ACC112 (cell line): ENCODE data around the gene SEMA4A.
"Not testable (repeated sequence)": the region's sequence is repeated elsewhere in the genome, so short reads cannot be mapped to it uniquely, and the experiment has no call there.

ENCODE experiments used
- H2AFZ ChIP-seq: fragments of 200-600 bp; sonication (generic); one replicate; pipeline ENCODE4 v1.6.0; 2017; ENCODE audit warnings: antibody characterized with exemption, low read length; ENCODE audit not compliant: unreplicated experiment
- H3K27ac ChIP-seq: fragments of 200-600 bp; sonication (generic); 2 replicates; pipeline ENCODE4 v1.5.1; 2014; ENCODE audit warnings: low read depth, mild to moderate bottlenecking, antibody characterized with exemption, low read length, moderate library complexity
- H3K27me3 ChIP-seq: fragments of 200-600 bp; sonication (generic); 2 replicates; pipeline ENCODE4 v1.6.1; 2014; ENCODE audit warnings: mild to moderate bottlenecking, antibody characterized with exemption, low read length, moderate library complexity, mixed read lengths; ENCODE audit not compliant: insufficient read depth
- H3K36me3 ChIP-seq: fragments of 200-600 bp; sonication (generic); 2 replicates; pipeline ENCODE4 v1.6.1; 2016; ENCODE audit warnings: mild to moderate bottlenecking, antibody characterized with exemption, low read length, moderate library complexity, mixed read lengths; ENCODE audit not compliant: insufficient read depth
- H3K4me1 ChIP-seq: fragments of 200-600 bp; sonication (generic); one replicate; pipeline ENCODE4 v1.6.1; 2016; ENCODE audit warnings: low read length, mixed read lengths; ENCODE audit not compliant: insufficient read depth, unreplicated experiment, control insufficient read depth
- H3K4me3 ChIP-seq: fragments of 200-600 bp; sonication (generic); 2 replicates; pipeline ENCODE4 v1.5.1; 2014; ENCODE audit warnings: mild to moderate bottlenecking, low read depth, low read length
- H3K79me2 ChIP-seq: fragments of 200-600 bp; sonication (generic); one replicate; pipeline ENCODE4 v1.6.0; 2016; ENCODE audit warnings: low read length; ENCODE audit not compliant: control insufficient read depth, unreplicated experiment, insufficient read depth

Gene SEMA4A

DNA sequence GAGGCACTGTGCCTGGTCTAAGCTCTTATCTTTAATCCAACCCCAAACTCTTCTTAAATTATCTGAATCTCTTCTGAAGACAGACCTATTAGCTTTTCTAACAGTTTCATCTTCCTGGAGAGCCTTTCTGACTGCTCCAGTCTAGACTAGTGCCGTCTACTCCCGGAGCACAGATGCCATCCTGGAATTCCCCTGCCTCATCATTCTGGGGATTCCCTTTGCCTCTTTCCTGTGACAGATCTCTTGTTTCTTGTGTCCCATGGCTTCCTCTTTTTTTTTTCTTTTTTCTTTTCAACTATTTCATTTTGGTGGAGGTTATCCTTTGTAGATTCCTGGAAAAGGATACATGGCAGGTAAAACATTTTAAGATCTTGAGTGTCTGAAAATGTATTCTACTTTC is 11.7 kb downstream of the SEMA4A start:
- Histone ChIP-seq H3K4me1 (peaks cover 25% of the 10 kb centered on the region), H3K36me3 (no peaks in the 10 kb centered on the region), H2AFZ (no peak overlapping the region), H3K4me3 (no peak overlapping the region), H3K27me3 (no peaks in the 10 kb centered on the region), H3K79me2 (no peaks in the 10 kb centered on the region), H3K27ac (no peak overlapping the region)

GRCh38 chr1:156167536-156167935 is 14.2 kb downstream of the SEMA4A start:
- H3K36me3 ChIP-seq, result no peaks in the 10 kb centered on the region
- H3K4me3 ChIP-seq, result no peak overlapping the region
- H3K4me1 ChIP-seq, result peaks cover 8% of the 10 kb centered on the region
- H3K27me3 ChIP-seq, result no peaks in the 10 kb centered on the region
- H2AFZ ChIP-seq, result no peak overlapping the region
- no peaks in the 10 kb centered on the region for H3K79me2 ChIP-seq
- no peak overlapping the region for H3K27ac ChIP-seq

DNA sequence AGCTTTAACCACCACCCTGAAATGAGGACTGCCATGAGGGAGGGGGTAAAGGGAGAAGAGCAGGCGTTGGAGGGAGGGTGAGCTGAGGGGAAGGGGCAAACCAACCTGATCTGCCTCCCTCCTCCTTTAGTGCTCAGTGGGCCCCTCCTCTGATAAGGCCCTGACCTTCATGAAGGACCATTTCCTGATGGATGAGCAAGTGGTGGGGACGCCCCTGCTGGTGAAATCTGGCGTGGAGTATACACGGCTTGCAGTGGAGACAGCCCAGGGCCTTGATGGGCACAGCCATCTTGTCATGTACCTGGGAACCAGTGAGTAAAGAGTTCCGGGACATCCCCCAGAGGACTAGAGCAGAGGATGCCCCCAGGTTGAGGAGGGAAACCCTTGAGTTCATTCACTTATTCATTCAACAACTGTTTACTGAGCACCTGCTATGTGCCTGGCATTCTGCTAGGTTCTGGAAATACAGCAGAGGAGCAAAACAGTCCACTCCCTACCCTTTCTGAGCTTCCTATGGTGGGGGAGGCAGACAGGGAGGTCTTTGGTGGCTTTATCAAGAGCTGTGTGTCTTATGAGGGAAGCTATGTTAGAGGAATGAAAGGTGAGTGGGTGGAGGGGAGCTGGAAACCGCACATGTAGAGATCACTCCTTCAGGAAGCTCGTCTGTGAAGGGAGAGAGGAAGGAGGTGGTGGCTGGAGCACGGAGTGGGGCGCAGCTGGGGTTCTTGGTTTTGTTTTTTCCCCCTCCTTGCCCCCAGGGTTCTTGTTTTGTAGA is 19.5 kb downstream of the SEMA4A start:
- H3K79me2 ChIP-seq, result no peaks in the 10 kb centered on the region
- no peak overlapping the region for H2AFZ ChIP-seq
- H3K27me3 ChIP-seq, result no peaks in the 10 kb centered on the region
- no peak overlapping the region for H3K27ac ChIP-seq
- H3K4me3 ChIP-seq, result no peak overlapping the region
- no peaks in the 10 kb centered on the region for H3K36me3 ChIP-seq
- H3K4me1 ChIP-seq, result no peaks in the 10 kb centered on the region

GRCh38 chr1:156176610-156177210 is 23.3 kb downstream of the SEMA4A start:
- Histone ChIP-seq H3K27me3 (no peaks in the 10 kb centered on the region), H3K4me3 (no peak overlapping the region), H3K4me1 (no peaks in the 10 kb centered on the region), H3K27ac (no peak overlapping the region), H3K79me2 (no peaks in the 10 kb centered on the region), H3K36me3 (no peaks in the 10 kb centered on the region), H2AFZ (no peak overlapping the region)

- Histone ChIP-seq H3K27ac (no peak overlapping the region), H3K4me3 (no peak overlapping the region), H3K4me1 (no peaks in the 10 kb centered on the region), H3K79me2 (no peaks in the 10 kb centered on the region), H3K36me3 (no peaks in the 10 kb centered on the region), H3K27me3 (no peaks in the 10 kb centered on the region), H2AFZ (no peak overlapping the region)
Observed at GRCh38 chr1:156177919-156178654, 24.7 kb downstream of the SEMA4A start.

DNA sequence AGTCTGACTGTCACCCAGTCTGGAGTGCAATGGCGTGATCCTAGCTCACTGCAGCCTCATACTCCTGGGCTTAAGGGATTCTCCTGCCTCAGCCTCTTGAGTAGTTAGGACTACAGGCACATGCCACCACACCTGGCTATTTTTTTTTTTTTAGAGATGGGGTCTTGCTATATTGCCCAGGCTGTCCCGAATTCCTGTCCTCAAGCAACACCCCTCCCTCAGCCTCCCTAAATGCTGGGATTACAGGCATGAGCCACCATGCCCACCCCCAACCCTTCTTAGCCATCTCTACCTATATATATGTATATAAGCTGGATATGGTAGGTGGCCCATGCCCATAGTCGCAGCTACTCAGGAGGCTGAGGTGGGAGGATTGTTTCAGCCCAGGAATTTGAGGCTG is 27.1 kb downstream of the SEMA4A start:
- H3K4me3 ChIP-seq, result no peak overlapping the region
- H3K27ac ChIP-seq, result no peak overlapping the region
- H3K4me1 ChIP-seq, result no peaks in the 10 kb centered on the region
- H3K79me2 ChIP-seq, result no peaks in the 10 kb centered on the region
- no peak overlapping the region for H2AFZ ChIP-seq
- no peaks in the 10 kb centered on the region for H3K36me3 ChIP-seq
- no peaks in the 10 kb centered on the region for H3K27me3 ChIP-seq

GRCh38 chr1:156181391-156181924 is 28.1 kb downstream of the SEMA4A start:
- not testable (repeated sequence) for H3K27me3 ChIP-seq, H3K79me2 ChIP-seq, H2AFZ ChIP-seq, H3K27ac ChIP-seq, H3K4me1 ChIP-seq, H3K36me3 ChIP-seq, H3K4me3 ChIP-seq

- not testable (repeated sequence) for H3K79me2 ChIP-seq, H2AFZ ChIP-seq, H3K4me1 ChIP-seq, H3K36me3 ChIP-seq, H3K27ac ChIP-seq, H3K27me3 ChIP-seq, H3K4me3 ChIP-seq
Observed at GRCh38 chr1:156182010-156182779, 28.8 kb downstream of the SEMA4A start.

- not testable (repeated sequence) for H2AFZ ChIP-seq, H3K4me1 ChIP-seq, H3K27ac ChIP-seq
Observed at GRCh38 chr1:156186347-156187177, 33.2 kb downstream of the SEMA4A start.

GRCh38 chr1:156190265-156190664 is 36.9 kb downstream of the SEMA4A start:
- H2AFZ ChIP-seq, H3K27me3 ChIP-seq, H3K4me3 ChIP-seq, H3K36me3 ChIP-seq, H3K4me1 ChIP-seq, H3K27ac ChIP-seq: not testable (repeated sequence)
- H3K79me2 ChIP-seq, result peaks cover 10% of the 10 kb centered on the region

More at GRCh38 chr1:156186347-156187177, 33.2 kb downstream of the SEMA4A start:
- H3K27me3 ChIP-seq, H3K79me2 ChIP-seq, H3K36me3 ChIP-seq, H3K4me3 ChIP-seq: not testable (repeated sequence)
